ENCODE results near the gene OR51L1.

Gene OR51L1

DNA sequence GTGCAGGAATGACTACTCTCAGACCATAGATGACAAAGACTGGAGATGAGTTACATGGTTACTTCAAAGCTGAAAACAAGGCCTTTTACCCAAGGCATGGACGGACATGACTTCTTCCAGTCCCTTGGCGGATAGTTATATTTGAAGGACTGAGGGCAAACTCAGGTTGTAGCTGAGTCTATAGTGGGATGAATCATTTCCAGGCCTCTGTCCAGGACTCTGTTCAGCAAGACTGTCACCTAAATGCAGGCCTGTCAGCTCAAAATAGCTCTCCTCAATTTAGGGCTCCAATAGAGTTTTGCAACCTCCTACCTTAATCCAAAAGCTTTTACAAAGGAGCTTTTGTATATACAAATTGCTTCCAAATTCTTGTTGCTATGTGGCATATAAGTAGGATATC is 27.3 kb downstream of the OR51L1 start:
- no peak overlapping the region for H3K4me3 ChIP-seq (ENCODE audit: low read depth, low read length)
- TF ChIP-seq, protein P1, sequence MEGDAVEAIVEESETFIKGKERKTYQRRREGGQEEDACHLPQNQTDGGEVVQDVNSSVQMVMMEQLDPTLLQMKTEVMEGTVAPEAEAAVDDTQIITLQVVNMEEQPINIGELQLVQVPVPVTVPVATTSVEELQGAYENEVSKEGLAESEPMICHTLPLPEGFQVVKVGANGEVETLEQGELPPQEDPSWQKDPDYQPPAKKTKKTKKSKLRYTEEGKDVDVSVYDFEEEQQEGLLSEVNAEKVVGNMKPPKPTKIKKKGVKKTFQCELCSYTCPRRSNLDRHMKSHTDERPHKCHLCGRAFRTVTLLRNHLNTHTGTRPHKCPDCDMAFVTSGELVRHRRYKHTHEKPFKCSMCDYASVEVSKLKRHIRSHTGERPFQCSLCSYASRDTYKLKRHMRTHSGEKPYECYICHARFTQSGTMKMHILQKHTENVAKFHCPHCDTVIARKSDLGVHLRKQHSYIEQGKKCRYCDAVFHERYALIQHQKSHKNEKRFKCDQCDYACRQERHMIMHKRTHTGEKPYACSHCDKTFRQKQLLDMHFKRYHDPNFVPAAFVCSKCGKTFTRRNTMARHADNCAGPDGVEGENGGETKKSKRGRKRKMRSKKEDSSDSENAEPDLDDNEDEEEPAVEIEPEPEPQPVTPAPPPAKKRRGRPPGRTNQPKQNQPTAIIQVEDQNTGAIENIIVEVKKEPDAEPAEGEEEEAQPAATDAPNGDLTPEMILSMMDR (IDR thresholded peaks at IDR 0.05; ENCODE audit: low read depth, low read length), result no peak

DNA sequence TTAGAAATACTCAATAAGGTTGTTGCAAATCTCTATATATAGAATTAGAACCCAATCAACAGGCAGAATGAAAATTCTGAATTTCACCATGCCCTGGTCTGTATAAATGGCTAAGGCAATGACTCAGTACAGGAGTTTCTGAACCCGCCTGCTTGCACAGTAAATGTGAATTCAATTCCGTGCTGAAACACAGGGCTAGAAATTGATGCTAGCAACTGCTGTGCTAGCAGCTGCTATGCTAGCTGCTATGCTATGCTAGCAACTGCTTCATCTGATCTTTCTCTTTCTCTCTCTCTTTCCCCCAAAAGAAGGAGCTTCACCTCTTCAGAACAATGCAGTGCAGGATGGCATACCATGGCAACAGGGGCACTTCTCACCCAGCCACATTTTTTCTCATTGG is 42.0 kb downstream of the OR51L1 start:
- no peak overlapping the region for H3K4me3 ChIP-seq (ENCODE audit: low read depth, low read length)

DNA sequence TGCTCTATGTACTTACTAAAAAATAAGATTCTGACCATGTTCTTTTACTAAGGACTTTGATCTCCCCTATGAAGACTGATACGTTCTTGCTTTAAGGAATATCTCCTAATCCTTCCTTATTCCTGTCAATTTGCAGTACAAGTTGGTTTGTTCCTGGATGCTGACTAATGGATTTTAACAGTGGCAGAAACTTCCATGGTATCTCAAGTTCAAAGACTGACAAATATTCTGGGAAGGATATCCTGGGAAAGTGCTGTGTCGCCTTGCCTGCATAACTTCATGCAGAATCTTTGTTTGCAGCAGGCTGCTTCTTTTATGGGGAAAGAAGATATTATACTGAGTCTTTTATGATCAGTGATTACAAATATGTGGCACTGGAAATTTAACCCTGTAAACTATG is 43.3 kb downstream of the OR51L1 start:
- no peak overlapping the region for H3K4me3 ChIP-seq (ENCODE audit: low read depth, low read length)
- TF ChIP-seq, protein P1 (IDR thresholded peaks at IDR 0.05; ENCODE audit: low read depth, low read length), result no peak

More for the DNA sequence above, 42.0 kb downstream of the OR51L1 start:
- TF ChIP-seq, protein P1 (IDR thresholded peaks at IDR 0.05; ENCODE audit: low read depth, low read length), result no peak

DNA sequence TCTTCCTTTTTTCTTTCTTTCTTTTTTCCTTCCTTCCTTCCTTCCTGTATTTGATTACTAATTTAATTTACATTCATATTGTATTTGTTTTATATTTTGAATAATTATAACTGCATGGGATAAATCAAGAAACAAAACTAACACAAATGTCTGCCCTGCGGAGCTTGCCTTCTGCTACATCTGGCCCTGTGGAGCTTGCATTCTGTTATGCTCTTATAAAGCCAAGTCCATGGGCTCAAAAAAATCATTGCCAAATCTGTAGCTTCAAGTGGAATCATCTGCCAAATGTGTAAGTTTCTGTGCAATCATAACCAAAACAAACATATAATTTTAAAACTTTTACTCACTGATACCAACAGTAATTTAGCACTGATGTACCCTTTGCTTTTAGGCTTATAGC is 43.7 kb downstream of the OR51L1 start:
- TF ChIP-seq, protein P1 (IDR thresholded peaks at IDR 0.05; ENCODE audit: low read depth, low read length), result no peak
- no peak overlapping the region for H3K4me3 ChIP-seq (ENCODE audit: low read depth, low read length)

DNA sequence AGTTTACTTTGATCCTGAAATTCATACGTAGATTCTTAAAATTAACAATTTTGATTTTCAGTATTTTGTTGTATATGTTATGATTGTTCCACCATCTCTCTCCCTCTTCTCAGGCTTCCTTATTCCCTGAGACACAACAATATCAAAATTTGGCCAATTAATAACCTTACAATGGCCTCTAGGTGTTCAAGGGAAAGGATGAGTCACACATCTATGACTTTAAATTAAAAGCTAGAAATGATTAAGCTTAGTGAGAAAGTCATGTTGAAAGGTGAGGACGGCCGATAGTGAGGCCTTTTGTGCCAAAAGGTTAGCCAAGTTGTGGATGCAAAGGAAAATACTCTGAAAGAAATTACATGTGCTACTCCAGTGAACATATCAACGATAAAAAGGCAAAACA is 46.2 kb downstream of the OR51L1 start:
- H3K4me3 ChIP-seq (ENCODE audit: low read depth, low read length), result no peak overlapping the region
- TF ChIP-seq, protein P1 (IDR thresholded peaks at IDR 0.05; ENCODE audit: low read depth, low read length), result no peak

DNA sequence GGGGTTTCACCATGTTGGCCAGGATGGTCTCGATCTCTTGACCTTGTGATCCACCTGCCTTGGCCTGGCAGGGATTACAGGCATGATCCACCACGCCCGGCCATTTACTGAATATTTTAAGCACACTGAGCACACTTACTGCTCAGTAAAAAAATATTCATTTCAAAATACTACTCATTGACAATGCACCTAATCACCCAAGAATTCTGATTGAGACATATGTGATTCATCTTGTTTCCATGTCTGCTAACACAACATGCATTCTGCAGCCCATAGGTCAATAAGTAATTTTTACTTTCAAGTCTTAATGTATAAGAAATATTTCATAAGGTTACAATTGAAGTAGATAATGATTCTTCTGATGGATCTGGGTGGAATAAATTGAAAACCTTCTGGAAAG is 47.4 kb downstream of the OR51L1 start:
- TF ChIP-seq, protein P1 (IDR thresholded peaks at IDR 0.05; ENCODE audit: low read depth, low read length), result no peak
- H3K4me3 ChIP-seq (ENCODE audit: low read depth, low read length), result no peak overlapping the region

DNA sequence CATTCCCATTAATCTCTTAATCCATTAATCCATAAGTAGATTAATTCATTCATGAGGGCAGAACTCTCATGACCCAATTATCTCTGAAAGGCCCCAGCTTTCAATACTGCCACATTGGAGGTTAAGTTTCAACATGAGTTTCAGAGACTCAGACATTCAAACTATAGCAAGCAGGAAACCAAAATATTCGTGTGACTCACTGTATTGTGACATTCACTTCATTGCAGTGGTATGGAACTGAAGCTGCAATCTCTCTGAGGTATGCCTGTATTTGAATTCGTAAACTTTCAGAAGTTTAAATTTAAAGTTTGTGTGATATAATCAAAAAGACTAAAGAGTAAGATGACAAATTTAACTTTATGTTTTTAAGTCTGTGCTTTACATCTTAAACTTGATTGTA is 48.7 kb downstream of the OR51L1 start:
- no peak overlapping the region for H3K4me3 ChIP-seq (ENCODE audit: low read depth, low read length)
- TF ChIP-seq, protein P1 (IDR thresholded peaks at IDR 0.05; ENCODE audit: low read depth, low read length), result no peak
